Lower leg skin (tissue), 3 donors: ENCODE data around the gene ZNF776.

Experiments used
- CTCF ChIP-seq, 3 donors: fragments of 450-650 bp; IDR thresholded peaks; one replicate each; pipeline ENCODE4 v1.5.1; 2016; ENCODE audit warnings: antibody characterized with exemption in 3 of 3, mild to moderate bottlenecking in 3 of 3, moderate library complexity in 2 of 3
- POLR2A ChIP-seq, 2 donors: fragments of 450-650 bp; IDR thresholded peaks; one replicate each; pipeline ENCODE4 v1.6.1; 2016 to 2017; ENCODE audit warnings: antibody characterized with exemption in 2 of 2, mild to moderate bottlenecking in 1 of 2, moderate library complexity in 1 of 2

GRCh38 chr19:57719424-57719823 is 27.2 kb upstream of the ZNF776 start:
- TF ChIP-seq CTCF (IDR thresholded peaks at IDR 0.05) (no peak), POLR2A (IDR thresholded peaks at IDR 0.05) (no peak)
